HCT116 (cell line): ENCODE results near the gene STX1A. TPM values are rescaled to one million over a fixed set of nuclear protein-coding genes. Genes with fewer than 3 reads are reported as not detected.
"Not testable (repeated sequence)": the region's sequence is repeated elsewhere in the genome, so short reads cannot be mapped to it uniquely, and the experiment has no call there.

Source experiments
- ATAC-seq: fragments of 200-7000 bp; cut with Tn5 transposase; 2 replicates; pipeline ENCODE4 v1.9.1; 2020; ENCODE audit warnings: mild to moderate bottlenecking, moderate library complexity
- BruUV-seq: library from RNA; stranded (reverse); fragments of 400-500 nt; replicated peaks from 2 replicates; lab custom pipeline; 2021; lab: Mats Ljungman, UMichigan
- CTCF ChIA-PET: fragments of 300-600 bp; sonication (Branson Sonifier 250); formaldehyde crosslinking; loops from one replicate; lab custom pipeline; 2021; ENCODE audit warnings: antibody characterized with exemption; lab: Charles Lee
- POLR2A ChIA-PET: fragments of 300-600, 350-600 bp; sonication (Branson Sonifier 250); formaldehyde crosslinking; loops from one replicate; lab custom pipeline; 2021; ENCODE audit warnings: antibody characterized with exemption; lab: Charles Lee
- RAD21 ChIA-PET, 2 experiments: fragments of 300-600 bp; sonication (Branson Sonifier 250); formaldehyde crosslinking; loops; one replicate each; lab custom pipeline; 2023; ENCODE audit warnings: low total read pairs in 2 of 2; ENCODE audit not compliant: uncharacterized antibody in 2 of 2, unreplicated experiment in 2 of 2, low non-redundant PET in 1 of 2; lab: Charles Lee
- DNase-seq: peaks from one replicate; pipeline ENCODE4 v3.0.0-alpha.2; 2010; ENCODE audit warnings: low read depth, low spot score
- H2AFZ ChIP-seq: fragments of 200-600 bp; shearing (Covaris generic), sonication (generic); 2 replicates; pipeline ENCODE4 v1.6.1; 2017; ENCODE audit warnings: low read depth, mixed run types, mixed read lengths, antibody characterized with exemption, low read length; ENCODE audit not compliant: poor library complexity, severe bottlenecking
- H3K27ac ChIP-seq: 2 replicates; pipeline ENCODE4 v1.5.1; 2012; ENCODE audit warnings: low read depth, low read length
- H3K27me3 ChIP-seq: fragments of 200-600 bp; sonication (generic); 2 replicates; pipeline ENCODE4 v1.6.1; 2016; ENCODE audit warnings: mixed run types, low read length, mixed read lengths; ENCODE audit not compliant: insufficient read depth
- H3K36me3 ChIP-seq, 2 experiments: fragments of 200-500 bp in 1 of 2; fragments of 200-600 bp in 1 of 2; sonication (Bioruptor generic) in 1 of 2; sonication (generic) in 1 of 2; 2 replicates each; pipeline versions ENCODE4 v1.5.1 to v1.6.1; 2014 to 2016; ENCODE audit warnings: low read length in 2 of 2, inconsistent platforms in 1 of 2, mixed read lengths in 1 of 2, mixed run types in 1 of 2; ENCODE audit not compliant: insufficient read depth in 2 of 2, control insufficient read depth in 1 of 2
- H3K4me1 ChIP-seq, 2 experiments: fragments of 200-600 bp in 1 of 2; sonication (generic) in 1 of 2; 2 replicates each; pipeline versions ENCODE4 v1.5.1 to v1.6.1; 2012 to 2017; ENCODE audit warnings: low read length in 2 of 2, inconsistent platforms in 1 of 2, mild to moderate bottlenecking in 1 of 2, mixed read lengths in 1 of 2, mixed run types in 1 of 2, moderate library complexity in 1 of 2; ENCODE audit not compliant: insufficient read depth in 2 of 2, control insufficient read depth in 1 of 2
- H3K4me2 ChIP-seq: fragments of 200-600 bp; sonication (generic); 2 replicates; pipeline ENCODE4 v1.6.1; 2017; ENCODE audit warnings: mixed run types, low read length, mixed read lengths
- H3K4me3 ChIP-seq, 2 experiments: fragments of 200-600 bp in 1 of 2; sonication (generic) in 1 of 2; replicated peaks in 1 of 2; 2 replicates each; pipeline ENCODE4 v1.5.1; 2011 to 2016; ENCODE audit warnings: low read length in 2 of 2, control low read depth in 1 of 2, low read depth in 1 of 2, mild to moderate bottlenecking in 1 of 2, mixed read lengths in 1 of 2, mixed run types in 1 of 2
- H3K79me2 ChIP-seq: fragments of 200-600 bp; sonication (generic); 2 replicates; pipeline ENCODE4 v1.6.1; 2017; ENCODE audit warnings: mild to moderate bottlenecking, mixed run types, low read length, moderate library complexity, mixed read lengths; ENCODE audit not compliant: insufficient read depth
- H3K9ac ChIP-seq: fragments of 200-600 bp; sonication (generic); 2 replicates; pipeline ENCODE4 v1.6.1; 2016; ENCODE audit warnings: low read length, mixed read lengths
- H3K9me2 ChIP-seq: fragments of 200-600 bp; sonication (generic), shearing (Covaris generic); 2 replicates; pipeline ENCODE4 v1.6.1; 2017; ENCODE audit warnings: mixed run types, mild to moderate bottlenecking, moderate library complexity; ENCODE audit not compliant: insufficient read depth
- H3K9me3 ChIP-seq, 2 experiments: fragments of 200-500 bp in 1 of 2; fragments of 200-600 bp in 1 of 2; sonication (Bioruptor generic) in 1 of 2; sonication (generic) in 1 of 2; 2 replicates each; pipeline ENCODE4 v1.6.1; 2014 to 2017; ENCODE audit warnings: low read length in 2 of 2, mixed read lengths in 2 of 2, inconsistent platforms in 1 of 2, low read depth in 1 of 2, mild to moderate bottlenecking in 1 of 2, mixed run types in 1 of 2, moderate library complexity in 1 of 2; ENCODE audit not compliant: control insufficient read depth in 1 of 2, insufficient read depth in 1 of 2
- H4K20me1 ChIP-seq: fragments of 200-600 bp; sonication (generic), shearing (Covaris generic); 2 replicates; pipeline ENCODE4 v1.6.1; 2017; ENCODE audit warnings: mixed run types, mild to moderate bottlenecking, moderate library complexity; ENCODE audit not compliant: insufficient read depth
- POLR2AphosphoS5 ChIP-seq: IDR thresholded peaks from 2 replicates; pipeline ENCODE4 v1.6.1; 2011; ENCODE audit warnings: mild to moderate bottlenecking, low read depth, low read length, moderate library complexity
- SP1 ChIP-seq: IDR thresholded peaks from 2 replicates; pipeline ENCODE4 v1.6.1; 2012; ENCODE audit warnings: low read depth
- TCF7L2 ChIP-seq: IDR thresholded peaks from 2 replicates; pipeline ENCODE4 v1.7.0; 2011; ENCODE audit warnings: borderline replicate concordance, inconsistent platforms; ENCODE audit not compliant: insufficient read depth, insufficient read length; ENCODE audit errors: extremely low read depth
- YY1 ChIP-seq: IDR thresholded peaks from 2 replicates; pipeline ENCODE4 v1.6.1; 2011; ENCODE audit warnings: low read length, low read depth, moderate library complexity, mild to moderate bottlenecking; ENCODE audit not compliant: insufficient replicate concordance; ENCODE audit errors: extremely low read depth
- intact Hi-C: fragments of 100-400 bp; cut with micrococcal nuclease; formaldehyde crosslinking; loops from 2 replicates; pipeline ENCODE4 v1.10.0; 2022
- total RNA-seq: library from RNA; stranded (reverse); gene quantifications from one replicate; pipeline ENCODE4 v1.2.1, GENCODE V29; 2021; ENCODE audit not compliant: unreplicated experiment
- TF ChIP-seq, protein P1 (sequence below): IDR thresholded peaks from 2 replicates; pipeline ENCODE4 v1.6.1; 2011; ENCODE audit warnings: mild to moderate bottlenecking, low read length, moderate library complexity; ENCODE audit not compliant: insufficient replicate concordance; ENCODE audit errors: extremely low read depth
- TF ChIP-seq, protein P2 (sequence below): IDR thresholded peaks from 2 replicates; pipeline ENCODE4 v1.6.1; 2012

The STX1A gene
- total RNA-seq, 1 experiment from 2014 or later: 39.4 TPM

DNA sequence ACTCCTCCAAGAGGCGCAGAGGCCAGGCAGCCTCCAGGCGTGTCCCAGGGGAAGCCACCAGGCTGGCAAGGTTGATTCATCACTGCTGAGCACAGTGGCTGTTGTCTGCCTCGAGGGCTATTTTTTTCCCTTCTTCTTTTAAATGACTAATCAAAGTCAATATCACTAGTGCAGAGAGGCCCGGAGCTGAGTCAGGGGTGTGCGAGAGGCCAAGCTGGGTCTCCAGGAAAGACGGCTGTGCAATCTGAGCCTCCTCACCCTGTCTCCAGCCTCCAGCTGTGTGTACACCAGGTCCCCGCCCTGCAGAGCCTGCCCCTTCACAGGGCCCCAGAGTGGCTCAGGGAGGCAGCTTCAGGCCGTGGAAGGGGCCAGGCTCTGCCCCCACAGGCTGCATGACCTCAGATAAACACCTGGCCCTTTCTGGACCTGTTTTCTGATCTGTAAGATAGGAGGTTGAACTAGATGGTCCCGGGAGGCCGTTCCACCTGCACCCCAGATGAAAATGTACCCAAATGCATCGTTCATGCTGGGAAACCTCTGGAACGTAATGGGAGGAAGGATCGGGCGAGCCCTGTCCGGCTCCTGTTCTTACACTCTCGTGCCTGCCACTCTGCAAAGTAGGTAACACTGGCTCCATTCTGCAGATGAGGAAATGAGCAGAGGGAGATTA is 3.7 kb downstream of the STX1A start:
- RAD21 ChIA-PET: interaction anchor here (0.6 to 2.8 kb wide), 5 partner anchors 9 to 109 kb away, joined by 3 to 8 read pairs (median 4); no protein-coding TSS in a partner anchor
- Histone ChIP-seq H3K9me2 (no peaks in the 10 kb centered on the region), H3K9ac (peak overlapping the region; percentile 63), H4K20me1 (peaks cover 8% of the 10 kb centered on the region; the same call in 1 of the 2 replicates), H3K4me2 (peak overlapping the region; percentile 84), H3K36me3 (peaks cover 0 to 3% of the 10 kb centered on the region in 2 experiments; a peak in 1 of 4 replicates), H3K4me3 (peak overlapping the region in 1 of 2 experiments; percentile 42; a peak in 3 of 4 replicates), H3K27me3 (no peaks in the 10 kb centered on the region), H2AFZ (no peak overlapping the region), H3K4me1 (peaks cover 45 to 64% of the 10 kb centered on the region in 2 experiments), H3K27ac (peak overlapping the region; percentile 81), H3K79me2 (peaks cover 79% of the 10 kb centered on the region), H3K9me3 (no peaks in the 10 kb centered on the region)
- DNase-seq: peak; percentile 93
- intact Hi-C loops: loop anchor here (1.0 kb wide), 1 partner anchor 8 kb away; no protein-coding TSS in a partner anchor
- peak; percentile 83 for ATAC-seq
- peak; percentile 55 for TF ChIP-seq POLR2AphosphoS5
- TF ChIP-seq, protein P1, sequence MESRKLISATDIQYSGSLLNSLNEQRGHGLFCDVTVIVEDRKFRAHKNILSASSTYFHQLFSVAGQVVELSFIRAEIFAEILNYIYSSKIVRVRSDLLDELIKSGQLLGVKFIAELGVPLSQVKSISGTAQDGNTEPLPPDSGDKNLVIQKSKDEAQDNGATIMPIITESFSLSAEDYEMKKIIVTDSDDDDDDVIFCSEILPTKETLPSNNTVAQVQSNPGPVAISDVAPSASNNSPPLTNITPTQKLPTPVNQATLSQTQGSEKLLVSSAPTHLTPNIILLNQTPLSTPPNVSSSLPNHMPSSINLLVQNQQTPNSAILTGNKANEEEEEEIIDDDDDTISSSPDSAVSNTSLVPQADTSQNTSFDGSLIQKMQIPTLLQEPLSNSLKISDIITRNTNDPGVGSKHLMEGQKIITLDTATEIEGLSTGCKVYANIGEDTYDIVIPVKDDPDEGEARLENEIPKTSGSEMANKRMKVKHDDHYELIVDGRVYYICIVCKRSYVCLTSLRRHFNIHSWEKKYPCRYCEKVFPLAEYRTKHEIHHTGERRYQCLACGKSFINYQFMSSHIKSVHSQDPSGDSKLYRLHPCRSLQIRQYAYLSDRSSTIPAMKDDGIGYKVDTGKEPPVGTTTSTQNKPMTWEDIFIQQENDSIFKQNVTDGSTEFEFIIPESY: peak; percentile 76
- peak; percentile 75 for TF ChIP-seq TCF7L2
- TF ChIP-seq SP1: no peak
- TF ChIP-seq, protein P2, sequence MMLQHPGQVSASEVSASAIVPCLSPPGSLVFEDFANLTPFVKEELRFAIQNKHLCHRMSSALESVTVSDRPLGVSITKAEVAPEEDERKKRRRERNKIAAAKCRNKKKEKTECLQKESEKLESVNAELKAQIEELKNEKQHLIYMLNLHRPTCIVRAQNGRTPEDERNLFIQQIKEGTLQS: no peak
- peak; percentile 58 for TF ChIP-seq YY1
- POLR2A ChIA-PET: interaction anchor here (0.5 to 2.0 kb wide), 5 partner anchors 9 to 127 kb away, joined by 3 to 17 read pairs (median 3); partner anchors contain the start of gene METTL27
- CTCF ChIA-PET: interaction anchor here (0.9 to 1.7 kb wide), 4 partner anchors 10 to 109 kb away, joined by 4 to 9 read pairs (median 6); no protein-coding TSS in a partner anchor
- no TSS peak for BruUV-seq

DNA sequence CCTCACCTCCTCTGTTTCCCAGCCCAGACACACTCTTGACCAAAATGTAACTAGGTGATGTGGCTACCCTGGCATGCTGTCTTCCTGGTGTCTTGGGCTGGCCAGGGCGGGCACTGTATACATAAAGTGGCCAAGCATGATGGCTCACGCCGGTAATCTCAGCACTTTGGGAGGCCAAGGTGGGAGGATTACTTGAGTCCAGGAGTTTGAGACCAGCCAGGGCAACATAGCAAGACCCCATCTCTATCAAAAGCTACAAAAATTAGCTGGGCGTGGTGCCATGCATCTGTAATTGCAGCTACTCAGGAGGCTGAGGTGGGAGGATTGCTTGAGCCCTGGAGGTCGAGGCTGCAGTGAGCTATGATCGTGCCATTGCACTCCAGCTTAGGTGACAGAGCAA is 6.2 kb downstream of the STX1A start:
- ATAC-seq, H3K4me2 ChIP-seq, H3K9ac ChIP-seq, RAD21 ChIA-PET, H3K27me3 ChIP-seq, H3K36me3 ChIP-seq, CTCF ChIA-PET, H3K9me2 ChIP-seq, H4K20me1 ChIP-seq, H3K4me3 ChIP-seq, H2AFZ ChIP-seq, intact Hi-C loops, H3K9me3 ChIP-seq, H3K27ac ChIP-seq, POLR2A ChIA-PET, BruUV-seq, DNase-seq: not testable (repeated sequence)
- H3K4me1 ChIP-seq: peaks cover 42 to 71% of the 10 kb centered on the region in 2 experiments
- peaks cover 92% of the 10 kb centered on the region for H3K79me2 ChIP-seq
